ENCODE measurements around the gene GFER.

Gene GFER

DNA sequence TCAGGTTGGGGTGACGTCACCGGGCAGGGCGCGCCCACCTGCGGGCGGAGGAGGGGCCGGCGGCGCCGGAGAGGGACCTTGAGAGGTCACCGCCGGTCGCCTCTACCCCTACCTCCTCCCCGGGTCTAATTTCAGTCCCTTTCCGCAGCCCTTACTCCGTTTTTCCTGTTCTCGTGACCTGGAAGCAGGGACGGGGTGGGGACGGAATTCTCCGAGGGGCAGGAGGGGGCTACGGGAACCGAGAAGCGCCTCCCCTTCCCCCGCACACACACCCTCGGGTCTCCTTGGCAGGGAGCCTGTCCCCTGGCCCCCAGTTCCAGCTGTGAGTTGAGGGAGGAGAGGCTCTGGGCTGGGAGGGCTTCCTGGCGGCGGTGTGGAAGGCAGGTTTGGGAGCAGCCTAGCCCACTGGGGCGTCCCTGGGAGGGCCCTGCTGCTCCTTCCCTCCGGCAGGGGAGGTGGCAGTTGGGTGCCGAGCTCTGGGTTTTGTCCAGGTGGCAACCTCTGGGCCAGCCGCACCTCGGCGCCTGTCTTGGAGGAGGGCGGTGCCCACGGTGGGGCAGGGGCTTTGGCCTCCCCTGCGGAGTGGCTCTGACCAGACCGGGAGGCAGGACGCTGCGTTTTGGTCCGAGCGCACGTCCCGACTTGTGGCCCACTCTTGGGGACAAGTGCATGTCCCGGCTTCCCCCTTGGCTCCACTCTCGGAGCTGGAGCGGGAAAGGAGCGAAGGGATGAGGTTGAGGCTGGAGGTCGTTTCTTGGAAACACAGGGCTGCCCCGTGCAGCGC is 6.5 kb downstream of the GFER start:
- no peak for DNase-seq (ENCODE audit: low spot score)

DNA sequence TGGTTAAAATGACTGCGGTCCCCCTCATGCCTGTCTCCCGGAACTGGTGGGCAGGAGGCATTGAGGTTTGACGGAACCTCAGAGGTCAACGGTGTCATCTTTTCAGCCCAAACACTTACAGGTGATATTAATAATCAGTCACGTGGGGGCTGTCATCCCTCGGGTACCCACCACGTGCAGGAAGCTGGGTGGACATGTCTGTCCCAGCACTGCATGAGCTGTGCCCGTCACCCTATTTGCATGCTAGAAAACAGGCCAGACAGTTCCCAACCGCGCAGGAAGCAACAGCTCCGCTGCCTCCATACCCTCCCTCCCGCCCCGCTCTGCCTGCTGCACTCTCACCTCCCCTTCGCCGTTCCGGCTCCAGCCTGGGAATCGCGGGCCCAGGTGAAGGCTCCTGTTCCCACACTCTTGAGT is 7.2 kb downstream of the GFER start:
- no peak for DNase-seq (ENCODE audit: low spot score)

DNA sequence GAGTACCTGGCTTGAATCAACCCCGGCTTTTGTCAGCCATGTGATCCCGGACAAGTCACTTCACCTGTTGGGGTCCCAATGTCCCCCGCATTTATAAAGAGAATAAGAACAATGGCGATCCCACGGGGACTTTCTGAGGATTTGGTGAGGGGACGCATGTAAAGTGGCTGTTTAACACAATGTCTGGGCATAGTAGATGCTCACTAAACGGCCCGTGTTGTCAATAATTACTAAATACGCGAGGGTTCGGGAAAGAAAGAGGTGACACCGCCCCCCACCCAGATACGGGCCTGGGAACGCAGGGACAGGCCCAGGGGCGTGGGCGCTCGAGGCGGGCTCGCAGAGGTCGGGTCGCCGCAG is 7.6 kb downstream of the GFER start:
- no peak for DNase-seq (ENCODE audit: low spot score)

DNA sequence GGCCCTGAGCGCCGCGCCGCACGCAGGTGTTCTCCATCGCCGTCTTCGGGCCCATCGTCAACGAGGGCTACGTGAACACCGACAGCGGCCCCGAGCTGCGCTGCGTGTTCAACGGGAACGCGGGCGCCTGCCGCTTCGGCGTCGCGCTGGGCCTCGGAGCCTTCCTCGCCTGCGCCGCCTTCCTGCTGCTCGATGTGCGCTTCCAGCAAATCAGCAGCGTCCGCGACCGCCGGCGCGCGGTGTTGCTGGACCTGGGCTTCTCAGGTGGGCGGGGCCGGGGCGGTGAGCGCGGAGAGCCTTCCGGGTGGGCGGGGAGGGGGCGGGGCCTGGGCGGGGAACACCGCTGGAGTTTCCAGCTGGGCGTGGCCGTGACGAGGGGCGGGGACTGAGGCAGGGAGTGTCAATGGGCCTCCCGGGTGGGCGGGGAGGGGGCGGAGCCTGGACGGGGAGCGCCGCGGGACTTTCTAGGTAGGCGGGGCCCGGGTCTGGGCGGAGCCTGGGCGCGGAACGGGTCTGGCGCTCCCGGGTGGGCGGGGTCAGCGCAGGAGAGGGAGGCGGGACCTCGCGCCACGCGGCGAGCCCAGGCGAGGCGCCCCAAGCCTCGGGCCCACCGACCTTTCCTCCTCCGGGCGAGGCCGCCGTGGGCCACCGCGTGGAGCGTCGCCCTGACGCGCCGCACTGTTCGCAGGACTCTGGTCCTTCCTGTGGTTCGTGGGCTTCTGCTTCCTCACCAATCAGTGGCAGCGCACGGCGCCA is 8.1 kb downstream of the GFER start:
- DNase-seq (ENCODE audit: low spot score), result peak; percentile 80

DNA sequence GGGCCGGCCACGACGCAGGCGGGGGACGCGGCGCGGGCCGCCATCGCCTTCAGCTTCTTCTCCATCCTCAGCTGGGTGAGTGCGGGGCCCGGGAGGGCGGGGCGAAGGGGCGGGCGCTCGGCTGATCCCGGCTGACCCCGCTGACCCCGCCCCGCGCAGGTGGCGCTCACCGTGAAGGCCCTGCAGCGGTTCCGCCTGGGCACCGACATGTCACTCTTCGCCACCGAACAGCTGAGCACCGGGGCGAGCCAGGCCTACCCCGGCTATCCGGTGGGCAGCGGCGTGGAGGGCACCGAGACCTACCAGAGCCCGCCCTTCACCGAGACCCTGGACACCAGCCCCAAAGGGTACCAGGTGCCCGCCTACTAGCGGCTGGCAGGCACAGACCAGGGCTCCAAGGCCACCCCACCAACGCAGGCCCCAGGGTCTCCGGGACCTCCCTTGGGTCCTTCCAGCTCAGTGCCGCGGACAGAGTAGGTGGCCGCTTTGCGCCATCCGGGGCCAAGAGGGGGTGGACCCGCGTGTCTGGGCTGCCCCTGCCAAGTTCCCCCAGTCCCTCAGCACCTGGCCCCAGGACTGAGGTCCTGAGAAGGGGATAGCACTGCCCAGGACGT is 8.8 kb downstream of the GFER start:
- DNase-seq (ENCODE audit: low spot score), result no peak

DNA sequence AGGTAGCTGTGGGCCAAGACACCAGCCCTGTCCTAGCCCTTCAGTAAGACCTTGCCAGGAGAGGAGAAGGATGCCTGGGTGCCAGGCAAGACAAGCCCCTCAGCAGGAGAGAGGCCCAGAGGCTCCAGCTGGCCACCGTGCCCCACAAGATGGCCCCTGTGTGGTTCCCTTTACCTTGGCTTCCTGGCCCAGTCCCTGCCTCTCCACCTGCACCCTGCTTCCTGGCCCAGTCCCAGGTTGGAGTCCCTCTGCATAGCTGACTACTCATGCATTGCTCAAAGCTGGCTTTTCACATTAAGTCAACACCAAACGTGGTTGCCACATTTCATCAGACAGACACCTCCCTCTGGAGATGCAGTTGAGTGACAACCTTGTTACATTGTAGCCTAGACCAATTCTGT is 9.7 kb downstream of the GFER start:
- DNase-seq (ENCODE audit: low spot score), result no peak

DNA sequence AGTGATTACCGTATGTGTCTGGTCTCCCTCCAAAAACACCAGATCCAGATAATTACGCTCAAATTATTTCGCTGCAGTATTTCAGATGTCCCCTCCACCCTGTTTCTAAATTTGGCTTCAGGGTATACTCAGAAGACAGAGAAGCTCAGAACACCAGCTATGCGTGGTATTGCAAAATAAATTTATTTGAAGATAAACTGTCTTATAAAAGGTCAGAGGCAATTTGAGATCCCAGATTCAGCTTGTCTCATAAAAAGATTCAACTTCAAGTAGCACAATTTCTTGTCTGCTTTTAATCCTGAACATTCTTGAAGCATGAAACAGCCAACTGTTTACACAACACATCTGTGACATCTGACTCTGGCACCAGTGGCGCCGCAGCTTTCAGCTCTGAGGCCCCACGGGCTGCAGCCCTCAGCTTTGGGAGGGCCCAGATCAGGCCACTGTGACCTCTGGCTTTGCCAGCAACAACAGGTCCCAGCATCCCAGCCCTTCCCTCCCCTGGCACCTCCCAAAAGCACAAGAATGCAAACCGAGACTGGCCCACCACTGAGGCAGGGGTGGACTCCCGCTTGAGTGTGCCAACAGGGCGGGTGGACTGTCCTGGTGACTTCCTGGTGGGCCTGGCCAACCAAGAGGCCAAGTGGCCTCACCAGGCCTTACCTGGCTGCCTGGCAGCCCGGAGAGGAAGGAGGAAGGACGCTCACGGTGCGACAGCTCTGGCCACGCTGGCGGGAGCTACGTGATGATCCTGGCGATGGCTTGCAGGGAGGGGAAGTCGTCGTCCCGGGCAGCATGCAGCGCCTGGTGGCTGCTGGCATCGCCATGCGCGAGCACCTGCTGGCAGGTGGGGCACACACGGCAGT is 13.7 kb downstream of the GFER start:
- no peak for DNase-seq (ENCODE audit: low spot score)

DNA sequence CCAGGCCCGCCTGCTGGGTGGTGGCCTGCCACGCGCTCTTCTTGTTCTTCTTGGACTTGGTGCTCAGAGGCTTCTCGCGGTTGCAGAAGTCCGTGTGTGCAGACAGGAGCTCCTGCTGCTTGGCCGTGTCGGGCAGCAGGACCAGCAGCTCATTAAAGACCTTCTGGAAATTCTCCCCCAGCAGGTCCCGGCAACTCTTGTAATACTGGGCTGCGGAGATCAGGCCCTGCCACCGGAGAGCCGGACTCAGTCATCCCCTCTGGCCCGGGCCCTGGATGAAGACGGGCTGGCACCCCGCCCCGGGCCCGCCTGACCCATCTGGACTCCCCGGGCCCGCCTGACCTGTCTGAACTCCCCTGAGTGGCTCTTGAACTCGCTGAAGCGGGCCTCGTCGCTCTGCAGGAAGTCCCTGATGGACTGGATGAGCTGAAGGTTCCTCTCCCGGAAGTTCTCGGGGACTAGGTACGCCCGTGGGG is 14.4 kb downstream of the GFER start:
- no peak for DNase-seq (ENCODE audit: low spot score)

DNA sequence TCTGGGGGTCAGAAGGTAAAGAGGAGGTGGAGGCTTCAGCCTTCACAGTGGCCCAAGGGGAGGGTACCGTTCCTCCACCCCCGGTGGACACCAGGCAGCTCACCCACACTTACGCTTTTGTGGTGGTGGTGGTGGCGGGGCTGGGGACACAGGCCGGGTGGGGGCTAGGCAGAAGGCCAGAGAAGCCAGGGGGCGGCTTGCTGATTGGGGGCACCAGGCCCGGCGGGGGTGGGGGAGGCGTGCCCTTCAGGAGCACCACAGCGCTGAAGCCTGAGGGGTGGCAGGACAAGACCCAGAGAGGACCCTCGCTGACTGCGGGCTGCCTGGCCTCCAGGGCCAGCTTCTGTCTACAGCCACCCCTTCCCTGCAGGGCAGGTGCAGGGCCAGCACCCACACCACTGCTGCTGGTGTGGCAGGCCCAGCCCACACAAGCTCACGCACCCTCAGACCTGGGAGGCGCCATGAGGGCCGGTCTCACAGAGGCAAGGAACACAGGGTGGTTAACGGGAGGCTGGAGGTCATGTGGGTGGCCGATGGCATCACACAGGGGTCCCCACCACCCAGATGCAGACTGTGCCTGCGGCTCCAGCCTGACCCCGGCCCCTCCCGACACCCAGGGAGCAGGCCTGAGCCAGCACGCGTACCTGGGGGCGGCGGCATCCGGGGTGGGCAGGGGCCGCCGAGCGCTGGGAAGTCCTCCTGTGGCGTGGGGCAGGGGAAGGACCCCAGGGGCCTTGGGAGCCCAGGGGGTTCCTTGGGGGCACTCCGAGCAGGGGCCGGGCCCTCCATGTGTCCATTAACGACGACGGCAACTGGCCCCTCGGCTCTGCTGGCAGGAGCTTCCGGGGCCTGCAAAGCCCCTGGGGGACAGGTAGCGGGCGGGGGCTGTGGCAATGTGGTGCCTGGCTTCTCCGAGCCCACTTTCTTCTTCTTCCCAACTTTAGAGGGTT is 15.1 kb downstream of the GFER start:
- DNase-seq (ENCODE audit: low spot score), result no peak

DNA sequence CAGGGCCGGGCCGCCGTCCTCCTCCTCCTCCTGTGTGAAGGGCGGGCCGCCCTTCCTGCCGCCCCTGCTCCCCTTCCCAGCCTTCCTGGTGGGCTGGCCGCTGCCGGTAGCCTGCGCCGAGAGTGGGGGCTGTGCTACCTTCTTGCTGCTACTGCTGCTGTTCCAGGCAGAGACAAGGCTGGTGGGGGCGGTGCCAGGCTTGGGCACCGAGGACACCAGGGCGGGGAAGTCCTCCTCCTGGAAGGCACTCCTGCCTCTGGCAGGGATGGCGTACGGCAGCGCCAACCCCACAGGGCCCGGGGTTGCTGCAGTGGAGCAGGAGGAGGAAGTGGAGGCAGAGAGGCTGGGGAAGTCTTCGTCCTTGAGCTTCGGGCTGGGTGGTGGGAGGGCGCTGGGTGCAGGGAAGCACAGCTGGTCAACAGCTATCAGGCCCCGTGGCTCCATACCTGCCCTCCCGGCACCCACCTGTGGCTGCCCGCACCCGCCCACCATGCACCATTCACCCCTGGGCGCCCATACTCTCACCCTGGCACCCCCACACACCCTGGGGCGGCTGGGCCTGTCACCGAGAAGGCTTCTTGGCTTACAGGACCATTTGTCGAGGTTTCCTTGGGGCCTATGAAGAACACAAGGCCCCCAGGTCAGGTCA is 16.0 kb downstream of the GFER start:
- no peak for DNase-seq (ENCODE audit: low spot score)

DNA sequence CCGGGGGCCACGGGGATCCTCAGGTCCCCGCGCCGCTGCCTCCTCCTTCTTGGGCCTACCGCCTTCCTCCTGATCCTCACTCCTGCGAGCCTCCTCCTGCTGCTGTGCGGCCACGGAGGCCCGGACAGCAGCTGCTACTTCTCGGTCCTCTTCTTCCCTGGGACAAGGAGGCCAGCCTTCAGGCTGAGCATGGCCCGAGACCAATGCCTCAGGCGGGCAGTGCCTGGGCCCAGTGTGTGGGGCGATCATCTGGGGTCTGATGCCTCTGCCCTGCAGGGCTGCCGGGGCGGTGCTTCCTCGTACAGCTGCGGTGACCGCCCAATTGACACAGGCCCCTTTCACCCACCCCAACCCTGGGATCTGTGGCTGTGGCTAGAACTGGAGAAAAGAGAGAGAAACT is 17.0 kb downstream of the GFER start:
- DNase-seq (ENCODE audit: low spot score), result no peak

DNA sequence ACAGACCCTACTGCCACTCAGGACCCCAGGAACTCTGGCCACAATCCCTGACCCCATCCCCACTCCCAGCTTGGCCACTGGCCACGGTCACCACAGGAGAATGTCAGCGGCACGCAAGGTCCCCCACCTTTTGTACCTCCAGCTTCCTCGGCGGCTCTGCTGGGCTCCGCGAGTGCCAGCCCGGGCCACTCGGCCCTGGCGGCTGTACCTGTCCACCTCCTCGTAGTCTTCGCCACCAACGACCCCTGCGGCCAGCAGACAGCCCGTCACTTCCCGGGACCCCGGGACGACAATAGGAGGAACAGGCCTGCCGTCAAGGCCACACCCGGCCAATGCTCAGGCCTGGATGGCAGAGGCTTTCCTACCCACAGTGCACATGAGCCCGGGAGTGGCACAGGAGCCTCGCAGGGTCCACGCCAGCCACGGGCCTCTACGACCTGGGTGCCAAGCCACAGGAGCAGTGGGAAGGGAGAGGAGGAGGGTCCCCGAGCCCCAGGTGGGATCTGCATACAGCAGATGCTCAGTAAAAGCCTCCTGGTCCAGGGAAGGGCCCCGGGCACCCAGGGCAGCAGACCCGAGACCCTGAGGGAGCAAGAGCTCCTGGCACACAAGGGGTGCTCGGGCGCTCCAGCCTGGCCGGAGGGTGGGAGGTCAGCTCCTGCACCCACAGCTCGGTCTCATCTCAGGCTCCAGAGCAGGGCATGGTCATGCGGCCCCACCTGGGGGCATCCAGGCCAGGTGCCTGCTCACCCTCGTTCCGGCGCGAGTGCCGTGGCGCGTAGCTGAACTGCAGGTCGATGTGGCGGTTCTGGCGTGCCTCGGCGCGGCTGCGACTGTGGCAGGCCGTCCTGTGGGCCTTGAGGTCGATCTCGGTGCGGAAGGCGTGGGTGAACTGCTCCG is 17.7 kb downstream of the GFER start:
- no peak for DNase-seq (ENCODE audit: low spot score)

DNA sequence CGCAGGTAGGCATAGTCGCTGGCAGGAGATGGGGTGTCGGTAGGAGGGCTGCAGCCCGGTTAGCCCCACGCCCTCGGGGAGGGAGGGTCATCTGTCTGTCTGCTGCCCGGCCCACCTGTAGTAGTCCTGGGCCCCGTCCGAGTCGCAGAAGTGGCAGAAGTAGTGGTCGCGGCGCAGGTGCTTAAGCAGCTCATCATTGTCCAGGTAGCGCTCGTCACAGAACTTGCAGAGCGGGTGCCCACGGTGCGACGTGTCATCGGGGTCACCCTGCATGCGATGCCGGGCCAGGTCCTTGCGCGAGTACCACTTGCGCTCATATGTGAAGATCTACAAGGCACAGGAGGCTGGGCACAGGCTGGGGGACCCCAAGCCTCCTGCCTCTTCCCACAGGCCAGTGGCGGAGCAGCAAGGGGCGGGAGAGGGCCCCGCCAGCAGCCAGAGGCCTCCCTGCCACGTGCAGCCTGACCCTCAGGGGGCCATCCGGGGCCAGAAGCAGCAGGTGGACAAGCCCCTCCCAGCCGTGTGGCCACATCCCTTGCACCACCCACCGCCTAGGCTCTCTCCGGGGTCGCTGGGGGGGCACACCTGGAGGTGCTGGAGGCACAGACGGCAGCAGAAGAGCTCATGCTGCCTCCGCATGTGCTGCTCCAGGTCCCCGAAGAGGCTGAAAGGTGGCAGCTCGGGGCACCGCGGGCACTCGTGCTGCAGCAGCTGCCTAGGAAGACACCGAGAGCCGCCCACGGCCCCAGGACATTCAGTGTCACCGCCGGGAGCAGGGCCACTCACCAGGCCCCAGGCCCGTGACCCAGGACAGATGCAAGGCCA is 18.6 kb downstream of the GFER start:
- DNase-seq (ENCODE audit: low spot score), result no peak

DNA sequence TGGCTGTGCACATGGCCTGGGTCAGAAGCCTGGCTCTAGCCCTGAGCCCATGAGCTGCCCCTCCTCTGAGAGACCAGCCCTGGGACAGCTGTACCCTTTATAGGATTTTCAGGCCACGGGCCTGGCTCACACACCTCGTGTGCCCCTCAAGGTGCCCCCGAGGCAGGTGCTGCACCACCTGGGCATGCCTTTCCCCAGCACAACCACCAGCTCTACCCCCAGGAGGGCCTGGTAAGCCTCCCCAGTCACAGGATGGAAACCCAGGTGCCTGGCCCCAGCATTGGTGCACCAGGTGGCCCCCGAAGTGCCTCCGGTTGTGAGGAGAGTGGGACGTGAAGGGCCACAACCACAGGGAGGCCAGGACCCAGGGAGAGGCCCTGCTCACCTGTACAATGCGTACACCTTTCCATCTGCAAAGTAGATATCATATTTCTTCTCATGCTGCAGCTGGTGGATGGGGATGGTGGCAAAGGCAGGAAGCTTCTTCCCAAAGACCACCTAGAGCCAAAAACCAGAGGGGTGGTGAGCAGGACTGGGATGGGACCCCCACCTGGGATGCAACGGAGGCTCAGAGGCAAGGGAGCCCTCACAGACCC is 19.3 kb downstream of the GFER start:
- no peak for DNase-seq (ENCODE audit: low spot score)

DNA sequence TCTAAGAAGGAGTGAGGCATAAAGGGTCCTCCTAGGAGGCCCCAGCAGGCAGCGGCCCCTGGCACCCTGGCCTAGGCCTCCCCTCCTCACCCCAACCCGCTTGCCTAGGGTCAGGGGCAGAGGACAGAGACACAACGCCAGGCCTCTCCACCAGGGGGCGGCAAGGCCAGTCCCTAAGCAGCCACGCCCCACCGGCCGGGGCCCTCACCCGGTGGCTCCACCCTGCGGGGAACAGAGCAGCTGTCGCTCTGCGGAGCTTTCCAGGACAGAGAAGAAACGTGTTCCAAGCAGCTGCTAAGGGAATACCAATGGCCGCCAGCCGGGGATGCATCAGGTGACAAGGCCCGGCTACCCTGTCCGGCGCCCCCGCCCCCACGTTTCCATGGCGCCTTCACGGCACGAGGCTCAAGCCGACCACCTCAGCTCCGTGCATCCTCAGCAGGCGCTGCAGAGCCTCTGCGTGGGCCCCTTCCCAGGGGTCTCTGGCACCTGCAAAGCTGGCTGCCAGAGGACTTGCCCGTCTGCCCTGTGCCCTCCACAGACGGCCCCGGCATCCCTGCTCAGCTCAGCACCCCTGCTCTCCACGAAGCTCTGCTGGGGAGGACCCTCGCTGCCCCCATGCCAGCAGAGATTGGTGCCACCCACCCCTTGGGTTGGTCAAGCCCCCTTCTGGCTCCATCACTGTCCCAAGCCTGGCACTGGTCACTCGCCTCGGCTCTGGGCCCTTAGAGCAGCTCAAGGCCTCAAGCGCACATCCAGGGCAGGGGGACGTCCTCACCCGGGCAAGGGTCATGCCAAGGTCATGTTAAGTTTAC is 20.0 kb downstream of the GFER start:
- DNase-seq (ENCODE audit: low spot score), result peak; percentile 69

DNA sequence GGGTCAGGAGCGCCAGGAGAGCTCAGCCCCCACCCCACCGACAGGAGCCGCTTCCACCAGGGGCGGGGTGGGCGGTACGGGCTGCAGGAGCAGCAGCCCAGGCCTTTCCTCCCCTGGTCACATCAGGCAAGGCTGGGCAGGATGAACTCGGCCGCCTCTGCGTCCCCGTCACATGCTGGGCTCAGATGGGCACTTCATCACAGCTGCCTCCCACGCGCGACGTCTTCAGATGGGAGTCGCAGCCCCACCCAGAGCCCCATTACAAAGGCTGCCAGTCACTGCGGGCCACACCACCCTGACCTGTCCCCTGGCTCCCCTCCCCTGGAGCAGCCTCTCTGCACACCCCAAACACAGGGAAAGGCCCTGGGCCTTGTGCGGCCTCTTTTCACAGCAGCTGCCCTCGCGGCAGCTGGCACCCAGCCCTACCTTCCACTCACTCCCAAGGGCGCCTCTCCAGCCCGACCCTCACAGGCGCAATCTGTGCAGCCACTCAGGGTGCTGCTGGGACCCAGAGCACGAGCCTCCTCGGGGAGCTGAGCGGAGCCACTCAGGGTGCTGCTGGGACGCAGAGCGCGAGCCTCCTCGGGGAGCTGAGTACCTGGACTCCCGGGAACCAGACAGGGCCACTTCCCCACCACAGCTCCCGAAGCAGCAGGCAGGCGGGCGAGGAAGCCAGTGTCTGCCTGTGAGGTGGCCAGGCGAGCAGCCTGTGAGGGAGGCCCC is 21.0 kb downstream of the GFER start:
- no peak for DNase-seq (ENCODE audit: low spot score)

DNA sequence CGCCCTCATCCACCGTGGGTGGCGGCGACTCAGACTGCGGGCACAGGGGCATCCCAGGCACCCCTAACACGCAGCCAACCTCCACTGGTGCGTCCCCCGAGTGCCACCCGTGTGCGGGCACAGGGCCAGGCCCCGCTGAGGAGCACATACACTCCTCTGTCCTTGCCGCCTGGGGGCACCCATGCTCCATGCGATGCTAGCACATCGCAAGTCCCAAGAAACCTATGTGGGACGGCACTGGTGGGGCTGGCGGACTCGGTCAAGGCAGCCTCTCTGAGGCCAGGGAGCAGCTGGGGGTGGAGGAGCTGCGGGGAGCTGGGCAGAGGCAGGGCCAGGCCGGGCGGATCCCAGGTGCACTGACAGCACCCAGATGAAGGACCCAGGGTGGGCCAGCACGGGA is 21.7 kb downstream of the GFER start:
- DNase-seq (ENCODE audit: low spot score), result no peak

Data from pons (tissue), 1 donor.